Keratinocyte (primary cell): ENCODE data around the gene SLC38A1. TPM values are rescaled to one million over a fixed set of nuclear protein-coding genes. Genes with fewer than 3 reads are reported as not detected.

Experiments used
- DNase-seq: peaks from one replicate; pipeline ENCODE4 v3.0.0-alpha.2; 2011; ENCODE audit warnings: low read depth, missing footprints, low spot score
- FAIRE-seq: peaks from 2 replicates; lab custom pipeline; 2011; peaks lifted over from hg19 to GRCh38; lab: Jason Lieb, UNC
- H2AFZ ChIP-seq: 2 replicates; pipeline ENCODE4 v1.6.0; 2012; ENCODE audit warnings: low read length, control low read depth, inconsistent platforms; ENCODE audit not compliant: control insufficient read depth
- H3K27ac ChIP-seq: 2 replicates; pipeline ENCODE4 v1.5.1; 2011; ENCODE audit warnings: low read length; ENCODE audit not compliant: control insufficient read depth, insufficient read depth
- H3K27me3 ChIP-seq: 3 replicates; pipeline ENCODE4 v1.6.0; 2011; ENCODE audit warnings: low read length; ENCODE audit not compliant: control insufficient read depth, insufficient read depth; ENCODE audit errors: extremely low read depth
- H3K36me3 ChIP-seq, 2 experiments: 2 replicates in 1 of 2; 3 replicates in 1 of 2; pipeline ENCODE4 v1.5.1; 2011; ENCODE audit warnings: low read length in 2 of 2, mild to moderate bottlenecking in 1 of 2; ENCODE audit not compliant: control insufficient read depth in 2 of 2, insufficient read depth in 2 of 2; ENCODE audit errors: extremely low read depth in 1 of 2
- H3K4me1 ChIP-seq: 3 replicates; pipeline ENCODE4 v1.5.1; 2011; ENCODE audit warnings: low read length; ENCODE audit not compliant: control insufficient read depth, insufficient read depth; ENCODE audit errors: extremely low read depth
- H3K4me2 ChIP-seq: 3 replicates; pipeline ENCODE4 v1.6.0; 2011; ENCODE audit warnings: low read depth, low read length; ENCODE audit not compliant: control insufficient read depth, insufficient read depth; ENCODE audit errors: extremely low read depth
- H3K4me3 ChIP-seq, 3 experiments: fragments of 200-600 bp in 1 of 3; sonication (generic) in 1 of 3; 2 replicates in 2 of 3; 3 replicates in 1 of 3; pipeline ENCODE4 v1.5.1; 2011 to 2016; ENCODE audit warnings: low read length in 3 of 3, mild to moderate bottlenecking in 3 of 3, control low read depth in 2 of 3, inconsistent platforms in 1 of 3, low read depth in 1 of 3, mixed read lengths in 1 of 3, mixed run types in 1 of 3, moderate library complexity in 1 of 3; ENCODE audit not compliant: control insufficient read depth in 2 of 3, insufficient read depth in 2 of 3; ENCODE audit errors: extremely low read depth in 1 of 3
- H3K79me2 ChIP-seq: 2 replicates; pipeline ENCODE4 v1.6.0; 2012; ENCODE audit warnings: low read length; ENCODE audit not compliant: control insufficient read depth, insufficient read depth
- H3K9ac ChIP-seq: 3 replicates; pipeline ENCODE4 v1.6.0; 2011; ENCODE audit warnings: low read length; ENCODE audit not compliant: control insufficient read depth, insufficient read depth; ENCODE audit errors: extremely low read depth
- H3K9me1 ChIP-seq: 3 replicates; pipeline ENCODE4 v1.6.0; 2011; ENCODE audit warnings: low read length; ENCODE audit not compliant: control insufficient read depth, insufficient read depth; ENCODE audit errors: extremely low read depth
- H3K9me3 ChIP-seq: 2 replicates; pipeline ENCODE4 v1.5.1; 2012; ENCODE audit warnings: low read depth, low read length; ENCODE audit not compliant: control insufficient read depth
- H4K20me1 ChIP-seq: 3 replicates; pipeline ENCODE4 v1.6.0; 2011; ENCODE audit warnings: low read length; ENCODE audit not compliant: control insufficient read depth, insufficient read depth; ENCODE audit errors: extremely low read depth
- EZH2 ChIP-seq: IDR thresholded peaks from one replicate; pipeline ENCODE4 v1.6.1; 2012; ENCODE audit warnings: inconsistent platforms, mild to moderate bottlenecking, low read length, moderate library complexity
- dilution Hi-C: fragments of 300-500 bp; cut with MboI; formaldehyde crosslinking; loops from one replicate; pipeline ENCODE4 v1.7.0; 2020; ENCODE audit warnings: low sequenced_read_pairs; ENCODE audit not compliant: extremely low pct_ligation_motif_present
- polyA plus RNA-seq, 5 experiments: library from polyadenylated mRNA; depleted of rRNA in 3 of 5; stranded (reverse) in 3 of 5; stranded (forward) in 1 of 5; unstranded in 1 of 5; fragments of >200 nt; gene quantifications; 1 replicate in 1 of 5; 2 replicates in 3 of 5; 3 replicates in 1 of 5; pipeline versions ENCODE4 v1.2.1 to v1.2.3, GENCODE V29; 2011 to 2012; ENCODE audit warnings: missing spikeins in 2 of 5, low read depth in 1 of 5, low replicate concordance in 1 of 5
- TF ChIP-seq, protein P1 (sequence below), 3 experiments: IDR thresholded peaks in 1 of 3; conservative IDR thresholded peaks in 1 of 3; optimal IDR thresholded peaks in 1 of 3; 2 replicates in 2 of 3; 3 replicates in 1 of 3; pipeline versions ENCODE3 to v1.5.1; 2011; ENCODE audit warnings: low read length in 3 of 3, mild to moderate bottlenecking in 3 of 3, moderate library complexity in 2 of 3, control low read depth in 1 of 3, inconsistent platforms in 1 of 3; ENCODE audit not compliant: insufficient read depth in 2 of 3; ENCODE audit errors: extremely low read depth in 1 of 3

Gene SLC38A1
- polyA plus RNA-seq, 1 donor (not counting 4 experiments of a cell fraction or from before 2014, with no cell fraction given) = 134 TPM

DNA sequence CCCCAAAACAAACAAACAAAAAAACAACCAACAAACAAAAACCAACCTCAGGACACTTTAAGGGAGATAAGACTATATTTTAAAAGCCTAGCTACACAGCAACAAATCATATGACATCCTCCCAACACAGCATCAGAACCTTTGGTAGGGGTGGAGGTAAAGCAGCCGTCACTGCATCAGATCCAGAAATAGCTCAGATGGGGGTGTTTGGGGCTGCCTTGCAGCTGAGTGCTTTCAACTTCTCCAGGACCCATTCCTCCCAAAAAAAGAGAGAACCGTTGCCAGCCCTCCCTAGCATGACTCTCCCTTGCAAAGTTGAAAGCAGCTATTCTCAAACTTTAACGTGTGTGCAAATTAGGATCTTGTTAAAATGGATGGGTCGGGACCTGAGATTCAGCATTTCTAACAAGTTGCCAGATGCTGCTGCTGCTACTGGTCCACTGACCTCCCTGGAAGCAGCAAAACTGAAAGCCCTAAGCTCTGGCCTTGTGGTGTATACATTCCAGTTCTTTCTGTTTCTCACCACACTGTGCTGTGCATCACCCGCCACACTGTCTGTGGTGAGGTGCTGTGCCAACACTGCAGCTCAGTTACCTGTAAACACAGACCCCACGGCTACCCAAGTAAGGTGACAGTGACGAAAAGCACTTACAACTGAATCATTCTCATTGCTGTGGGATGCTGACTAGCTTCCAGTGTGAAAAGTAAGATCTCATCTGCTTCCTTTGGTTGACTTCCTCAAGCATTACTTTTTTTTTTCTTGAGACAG, 54.0 kb downstream of the SLC38A1 start:
- Histone ChIP-seq H3K36me3 (peaks cover 16 to 36% of the 10 kb centered on the region in 2 experiments), H3K4me3 (no peak overlapping the region), H3K9me1 (peaks cover 9% of the 10 kb centered on the region), H3K9ac (no peak overlapping the region), H4K20me1 (peaks cover 23% of the 10 kb centered on the region), H3K4me2 (no peak overlapping the region), H3K27ac (no peak overlapping the region), H2AFZ (no peak overlapping the region), H3K27me3 (no peaks in the 10 kb centered on the region), H3K9me3 (no peaks in the 10 kb centered on the region), H3K4me1 (peaks cover 33% of the 10 kb centered on the region), H3K79me2 (peaks cover 61% of the 10 kb centered on the region)
- DNase-seq (no peak), FAIRE-seq (no peak)
- TF ChIP-seq, protein P1, sequence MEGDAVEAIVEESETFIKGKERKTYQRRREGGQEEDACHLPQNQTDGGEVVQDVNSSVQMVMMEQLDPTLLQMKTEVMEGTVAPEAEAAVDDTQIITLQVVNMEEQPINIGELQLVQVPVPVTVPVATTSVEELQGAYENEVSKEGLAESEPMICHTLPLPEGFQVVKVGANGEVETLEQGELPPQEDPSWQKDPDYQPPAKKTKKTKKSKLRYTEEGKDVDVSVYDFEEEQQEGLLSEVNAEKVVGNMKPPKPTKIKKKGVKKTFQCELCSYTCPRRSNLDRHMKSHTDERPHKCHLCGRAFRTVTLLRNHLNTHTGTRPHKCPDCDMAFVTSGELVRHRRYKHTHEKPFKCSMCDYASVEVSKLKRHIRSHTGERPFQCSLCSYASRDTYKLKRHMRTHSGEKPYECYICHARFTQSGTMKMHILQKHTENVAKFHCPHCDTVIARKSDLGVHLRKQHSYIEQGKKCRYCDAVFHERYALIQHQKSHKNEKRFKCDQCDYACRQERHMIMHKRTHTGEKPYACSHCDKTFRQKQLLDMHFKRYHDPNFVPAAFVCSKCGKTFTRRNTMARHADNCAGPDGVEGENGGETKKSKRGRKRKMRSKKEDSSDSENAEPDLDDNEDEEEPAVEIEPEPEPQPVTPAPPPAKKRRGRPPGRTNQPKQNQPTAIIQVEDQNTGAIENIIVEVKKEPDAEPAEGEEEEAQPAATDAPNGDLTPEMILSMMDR (optimal IDR thresholded peaks at IDR 0.05 in 1 of 3, IDR thresholded peaks at IDR 0.05 in 1 of 3, conservative IDR thresholded peaks at IDR 0.05 in 1 of 3; ENCODE audit: extremely low read depth in 1 of 3, insufficient read depth in 2 of 3, low read length in 3 of 3) = no peak
- no peak for TF ChIP-seq EZH2
- dilution Hi-C loops = no loop called here

DNA sequence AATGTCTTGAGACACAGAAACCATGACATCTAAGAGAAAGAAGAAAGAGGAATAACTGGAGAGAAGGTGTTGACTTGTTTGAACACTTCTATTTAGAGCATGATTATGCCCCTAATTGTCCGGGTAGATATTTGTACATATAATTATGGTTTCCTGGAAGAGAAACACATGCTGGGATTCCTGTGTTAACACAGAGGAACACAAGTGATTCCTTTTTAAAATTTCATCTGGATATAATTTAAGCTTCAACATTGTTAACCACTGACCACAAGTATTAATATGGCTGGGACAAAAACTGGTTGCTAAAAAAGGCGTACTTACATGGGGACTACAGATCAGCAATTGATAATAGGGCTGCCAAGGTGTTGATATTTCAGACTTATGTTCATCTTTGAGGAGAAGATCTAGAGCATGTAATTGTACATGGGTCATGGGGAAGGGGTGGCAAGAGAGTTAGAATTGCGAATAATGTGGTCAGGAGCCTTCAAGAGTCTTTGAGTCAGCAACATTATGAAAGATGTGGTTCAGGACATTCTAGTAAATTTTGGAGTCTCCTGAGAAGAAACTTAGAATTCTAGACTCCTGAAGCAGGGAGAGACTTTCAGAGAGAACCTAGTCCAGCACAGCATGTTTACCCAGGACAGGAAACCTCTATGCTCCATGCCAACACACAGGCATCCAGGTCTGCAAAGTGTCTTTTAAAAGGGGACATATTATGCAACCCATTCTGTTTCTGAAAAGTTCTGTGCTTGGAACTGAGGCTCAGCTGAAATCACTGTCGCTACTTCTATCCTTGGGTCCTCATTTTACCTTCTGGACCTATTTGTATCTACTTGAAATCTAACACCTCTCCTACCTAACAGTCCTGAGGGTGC, 56.5 kb downstream of the SLC38A1 start:
- no peak for DNase-seq
- dilution Hi-C loops = no loop called here

More for the DNA sequence above, 56.5 kb downstream of the SLC38A1 start:
- no peak overlapping the region for H3K4me3 ChIP-seq
- no peak overlapping the region for H3K9ac ChIP-seq
- H2AFZ ChIP-seq = no peak overlapping the region
- no peak for FAIRE-seq
- no peak overlapping the region for H3K4me2 ChIP-seq
- H4K20me1 ChIP-seq = peaks cover 21% of the 10 kb centered on the region
- no peaks in the 10 kb centered on the region for H3K9me3 ChIP-seq
- peaks cover 9% of the 10 kb centered on the region for H3K9me1 ChIP-seq
- H3K79me2 ChIP-seq = peaks cover 63% of the 10 kb centered on the region
- TF ChIP-seq, protein P1 (optimal IDR thresholded peaks at IDR 0.05 in 1 of 3, IDR thresholded peaks at IDR 0.05 in 1 of 3, conservative IDR thresholded peaks at IDR 0.05 in 1 of 3; ENCODE audit: extremely low read depth in 1 of 3, insufficient read depth in 2 of 3, low read length in 3 of 3) = no peak
- TF ChIP-seq EZH2 = no peak
- H3K4me1 ChIP-seq = peaks cover 25% of the 10 kb centered on the region
- H3K36me3 ChIP-seq = peaks cover 18 to 45% of the 10 kb centered on the region in 2 experiments
- H3K27ac ChIP-seq = no peak overlapping the region
- H3K27me3 ChIP-seq = no peaks in the 10 kb centered on the region
